Endothelial cell of umbilical vein (primary cell): ENCODE measurements around the gene PIK3R2. TPM values are rescaled to one million over a fixed set of nuclear protein-coding genes. Genes with fewer than 3 reads are reported as not detected.

Experiments
- BruUV-seq: library from RNA; stranded (reverse); fragments of 400-500 nt; replicated peaks from 2 replicates; lab custom pipeline; 2021; lab: Mats Ljungman, UMichigan
- CTCF ChIA-PET: fragments of 300-600, 350-600 bp; sonication (Branson Sonifier 250); formaldehyde crosslinking; loops from one replicate; lab custom pipeline; 2021; ENCODE audit warnings: antibody characterized with exemption, inconsistent platforms; lab: Charles Lee
- POLR2A ChIA-PET: fragments of 300-600, 350-600 bp; sonication (Branson Sonifier 250); formaldehyde crosslinking; loops from one replicate; lab custom pipeline; 2021; ENCODE audit warnings: antibody characterized with exemption, inconsistent platforms; lab: Charles Lee
- DNase-seq: peaks from one replicate; pipeline ENCODE4 v3.0.0-alpha.2; 2011; ENCODE audit warnings: low read depth, low spot score
- FAIRE-seq: peaks from 2 replicates; lab custom pipeline; 2011; peaks lifted over from hg19 to GRCh38; lab: Jason Lieb, UNC
- H2AFZ ChIP-seq: 2 replicates; pipeline ENCODE4 v1.6.0; 2012; ENCODE audit warnings: low read depth, low read length, control low read depth, inconsistent platforms
- H3K27ac ChIP-seq: 2 replicates; pipeline ENCODE4 v1.5.1; 2011; ENCODE audit warnings: low read depth, mild to moderate bottlenecking, control low read depth, low read length, moderate library complexity; ENCODE audit not compliant: insufficient read depth
- H3K27me3 ChIP-seq, 2 experiments: 2 replicates each; pipeline versions ENCODE4 v1.6.0 to v1.6.1; 2011; ENCODE audit warnings: low read length in 2 of 2, mixed read lengths in 1 of 2; ENCODE audit not compliant: control insufficient read depth in 2 of 2, insufficient read depth in 2 of 2
- H3K36me3 ChIP-seq, 2 experiments: 2 replicates in 1 of 2; 3 replicates in 1 of 2; pipeline ENCODE4 v1.5.1; 2011; ENCODE audit warnings: low read length in 2 of 2, mild to moderate bottlenecking in 1 of 2, moderate library complexity in 1 of 2; ENCODE audit not compliant: control insufficient read depth in 2 of 2, insufficient read depth in 2 of 2; ENCODE audit errors: extremely low read depth in 1 of 2
- H3K4me1 ChIP-seq: 3 replicates; pipeline ENCODE4 v1.5.1; 2011; ENCODE audit warnings: mild to moderate bottlenecking, low read length; ENCODE audit not compliant: control insufficient read depth, insufficient read depth; ENCODE audit errors: extremely low read depth
- H3K4me2 ChIP-seq: 2 replicates; pipeline ENCODE4 v1.6.1; 2011; ENCODE audit warnings: low read length, control low read depth, mixed read lengths; ENCODE audit not compliant: insufficient read depth
- H3K4me3 ChIP-seq, 3 experiments: fragments of 200-600 bp in 1 of 3; sonication (generic), shearing (Covaris generic) in 1 of 3; replicated peaks in 1 of 3; 2 replicates each; pipeline ENCODE4 v1.5.1; 2011 to 2016; ENCODE audit warnings: control low read depth in 3 of 3, low read length in 3 of 3, mild to moderate bottlenecking in 2 of 3, inconsistent platforms in 1 of 3, low read depth in 1 of 3, moderate library complexity in 1 of 3; ENCODE audit not compliant: insufficient read depth in 1 of 3
- H3K79me2 ChIP-seq: 2 replicates; pipeline ENCODE4 v1.6.0; 2012; ENCODE audit warnings: low read length, inconsistent platforms; ENCODE audit not compliant: control insufficient read depth, insufficient read depth
- H3K9ac ChIP-seq: replicated peaks from 2 replicates; pipeline ENCODE3; 2011; ENCODE audit warnings: low read length, control low read depth; ENCODE audit not compliant: insufficient read depth; ENCODE audit errors: extremely low read depth
- H3K9me1 ChIP-seq: replicated peaks from 3 replicates; pipeline ENCODE4 v1.6.0; 2011; ENCODE audit warnings: mild to moderate bottlenecking, low read length; ENCODE audit not compliant: control insufficient read depth, insufficient read depth; ENCODE audit errors: extremely low read depth
- H3K9me3 ChIP-seq: replicated peaks from 2 replicates; pipeline ENCODE4 v1.5.1; 2012; ENCODE audit warnings: low read length, inconsistent platforms; ENCODE audit not compliant: control insufficient read depth, insufficient read depth
- H4K20me1 ChIP-seq: replicated peaks from 2 replicates; pipeline ENCODE3; 2011; ENCODE audit warnings: mild to moderate bottlenecking, low read length; ENCODE audit not compliant: control insufficient read depth, insufficient read depth; ENCODE audit errors: extremely low read depth
- EZH2 ChIP-seq: IDR thresholded peaks from 2 replicates; pipeline ENCODE4 v1.6.1; 2012; ENCODE audit warnings: borderline replicate concordance, low read depth, mild to moderate bottlenecking, moderate library complexity, low read length, inconsistent platforms; ENCODE audit not compliant: severe bottlenecking
- FOS ChIP-seq: IDR thresholded peaks from 2 replicates; pipeline ENCODE4 v1.6.1; 2011; ENCODE audit warnings: mild to moderate bottlenecking, low read length, moderate library complexity, borderline replicate concordance; ENCODE audit not compliant: insufficient read depth
- GATA2 ChIP-seq: IDR thresholded peaks from 2 replicates; pipeline ENCODE4 v1.7.0; 2011; ENCODE audit warnings: low read depth, mild to moderate bottlenecking, moderate library complexity, mixed read lengths, low read length; ENCODE audit not compliant: insufficient read length, insufficient read depth
- JUN ChIP-seq: IDR thresholded peaks from 2 replicates; pipeline ENCODE4 v1.6.1; 2011; ENCODE audit warnings: borderline replicate concordance, low read depth; ENCODE audit not compliant: insufficient read length, insufficient read depth
- MYC ChIP-seq: IDR thresholded peaks from one replicate; pipeline ENCODE4 v1.6.1; 2011; ENCODE audit warnings: mild to moderate bottlenecking, low read depth, low read length
- POLR2A ChIP-seq: IDR thresholded peaks from 2 replicates; pipeline ENCODE4 v1.6.1; 2012; ENCODE audit warnings: low read depth, mild to moderate bottlenecking, control low read depth, low read length
- POLR2AphosphoS5 ChIP-seq: IDR thresholded peaks from 2 replicates; pipeline ENCODE4 v1.6.1; 2012; ENCODE audit warnings: low read depth, mild to moderate bottlenecking, control low read depth, low read length, moderate library complexity; ENCODE audit not compliant: insufficient read depth
- dilution Hi-C: fragments of 300-500 bp; cut with MboI; formaldehyde crosslinking; loops from one replicate; pipeline ENCODE4 v1.15.0; 2019; ENCODE audit warnings: low sequenced_read_pairs; ENCODE audit not compliant: extremely low pct_ligation_motif_present
- intact Hi-C: fragments of 100-400 bp; cut with micrococcal nuclease; formaldehyde crosslinking; loops from one replicate; pipeline ENCODE4 v1.10.0; 2022
- polyA plus RNA-seq, 4 experiments: library from polyadenylated mRNA; depleted of rRNA in 3 of 4; stranded (reverse) in 3 of 4; unstranded in 1 of 4; fragments of >200 nt; gene quantifications; 2 replicates each; pipeline versions ENCODE4 v1.2.1 to v1.2.3, GENCODE V29; 2011 to 2012; ENCODE audit warnings: missing spikeins in 1 of 4
- total RNA-seq: library from RNA; stranded (reverse); gene quantifications from 2 replicates; pipeline ENCODE4 v1.2.3, GENCODE V29; 2021
- TF ChIP-seq, protein P1 (sequence below), 2 donors: IDR thresholded peaks; 1 replicate in 1 of 2; 2 replicates in 1 of 2; pipeline ENCODE4 v1.5.1; 2011; ENCODE audit warnings: low read length in 2 of 2, mild to moderate bottlenecking in 2 of 2, moderate library complexity in 2 of 2, control low read depth in 1 of 2, inconsistent platforms in 1 of 2, low read depth in 1 of 2; ENCODE audit not compliant: insufficient read depth in 1 of 2; ENCODE audit errors: extremely low read depth in 1 of 2
- TF ChIP-seq, protein P2 (sequence below): IDR thresholded peaks from 2 replicates; pipeline ENCODE4 v1.6.1; 2011; ENCODE audit not compliant: insufficient read depth, insufficient read length

The PIK3R2 gene
- total and polyA plus RNA-seq, 2 donors (not counting 3 experiments of a cell fraction or from before 2014, with no cell fraction given) = 8.1 to 15.2 TPM

DNA sequence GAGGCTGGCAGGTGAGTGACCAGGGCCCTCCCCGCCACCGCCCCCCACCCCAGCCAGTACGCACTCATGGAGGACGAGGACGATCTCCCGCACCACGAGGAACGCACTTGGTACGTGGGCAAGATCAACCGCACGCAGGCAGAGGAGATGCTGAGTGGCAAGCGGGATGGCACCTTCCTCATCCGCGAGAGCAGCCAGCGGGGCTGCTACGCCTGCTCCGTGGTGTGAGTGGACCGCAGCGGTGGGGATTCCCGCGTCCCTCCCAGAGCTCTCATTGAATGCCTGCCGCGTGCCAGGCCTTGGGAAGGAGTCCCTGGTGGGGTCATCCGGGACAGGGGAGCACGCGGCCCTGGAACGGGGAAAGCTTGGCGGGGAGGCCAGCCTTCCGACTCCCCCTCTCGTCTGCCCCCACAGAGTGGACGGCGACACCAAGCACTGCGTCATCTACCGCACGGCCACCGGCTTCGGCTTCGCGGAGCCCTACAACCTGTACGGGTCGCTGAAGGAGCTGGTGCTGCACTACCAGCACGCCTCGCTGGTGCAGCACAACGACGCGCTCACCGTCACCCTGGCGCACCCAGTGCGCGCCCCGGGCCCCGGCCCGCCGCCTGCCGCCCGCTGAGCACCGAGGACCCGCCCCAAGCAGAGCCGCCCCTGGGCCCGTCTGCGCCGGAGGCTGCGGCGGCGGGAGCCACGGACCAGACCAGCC is 15.9 kb downstream of the PIK3R2 start:
- Histone ChIP-seq H3K36me3 (peaks cover 8 to 24% of the 10 kb centered on the region in 2 experiments), H3K27me3 (no peaks in the 10 kb centered on the region), H3K9me1 (no peaks in the 10 kb centered on the region), H3K79me2 (no peaks in the 10 kb centered on the region), H3K9ac (no peak overlapping the region), H4K20me1 (no peaks in the 10 kb centered on the region), H3K4me3 (no peak overlapping the region), H2AFZ (no peak overlapping the region), H3K4me2 (no peak overlapping the region), H3K4me1 (peaks cover 3% of the 10 kb centered on the region), H3K9me3 (no peaks in the 10 kb centered on the region), H3K27ac (no peak overlapping the region)
- FAIRE-seq (no peak), DNase-seq (no peak)
- intact Hi-C loops = loop anchor here (1.0 to 2.0 kb wide), 3 partner anchors 56 to 162 kb away; no protein-coding TSS in a partner anchor
- POLR2A ChIA-PET = no interaction called here
- CTCF ChIA-PET = interaction anchor here (1.0 to 6.0 kb wide), 10 partner anchors 8 to 231 kb away, joined by 3 to 138 read pairs (median 5); partner anchors contain the start of genes MPV17L2 and PIK3R2
- TF ChIP-seq JUN (no peak), FOS (no peak), EZH2 (no peak), MYC (no peak), POLR2AphosphoS5 (no peak), POLR2A (no peak), GATA2 (no peak)
- TF ChIP-seq, protein P1, sequence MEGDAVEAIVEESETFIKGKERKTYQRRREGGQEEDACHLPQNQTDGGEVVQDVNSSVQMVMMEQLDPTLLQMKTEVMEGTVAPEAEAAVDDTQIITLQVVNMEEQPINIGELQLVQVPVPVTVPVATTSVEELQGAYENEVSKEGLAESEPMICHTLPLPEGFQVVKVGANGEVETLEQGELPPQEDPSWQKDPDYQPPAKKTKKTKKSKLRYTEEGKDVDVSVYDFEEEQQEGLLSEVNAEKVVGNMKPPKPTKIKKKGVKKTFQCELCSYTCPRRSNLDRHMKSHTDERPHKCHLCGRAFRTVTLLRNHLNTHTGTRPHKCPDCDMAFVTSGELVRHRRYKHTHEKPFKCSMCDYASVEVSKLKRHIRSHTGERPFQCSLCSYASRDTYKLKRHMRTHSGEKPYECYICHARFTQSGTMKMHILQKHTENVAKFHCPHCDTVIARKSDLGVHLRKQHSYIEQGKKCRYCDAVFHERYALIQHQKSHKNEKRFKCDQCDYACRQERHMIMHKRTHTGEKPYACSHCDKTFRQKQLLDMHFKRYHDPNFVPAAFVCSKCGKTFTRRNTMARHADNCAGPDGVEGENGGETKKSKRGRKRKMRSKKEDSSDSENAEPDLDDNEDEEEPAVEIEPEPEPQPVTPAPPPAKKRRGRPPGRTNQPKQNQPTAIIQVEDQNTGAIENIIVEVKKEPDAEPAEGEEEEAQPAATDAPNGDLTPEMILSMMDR (IDR thresholded peaks at IDR 0.05; ENCODE audit: extremely low read depth in 1 of 2, insufficient read depth in 1 of 2, low read depth in 1 of 2, low read length in 2 of 2) = no peak
- TF ChIP-seq, protein P2, sequence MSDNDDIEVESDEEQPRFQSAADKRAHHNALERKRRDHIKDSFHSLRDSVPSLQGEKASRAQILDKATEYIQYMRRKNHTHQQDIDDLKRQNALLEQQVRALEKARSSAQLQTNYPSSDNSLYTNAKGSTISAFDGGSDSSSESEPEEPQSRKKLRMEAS = no peak
- no TSS peak for BruUV-seq
- dilution Hi-C loops = no loop called here
